Heart right ventricle (tissue), 16 donors: ENCODE results near the gene RPN1. TPM values are rescaled to one million over a fixed set of nuclear protein-coding genes. Genes with fewer than 3 reads are reported as not detected.
A peak's percentile ranks its signal among the peaks of the same experiment; 100 is the strongest.

Source experiments
- ATAC-seq, 8 donors: fragments of 200-7000 bp; cut with Tn5 transposase; one replicate each; pipeline ENCODE4 v1.9.1; 2020; ENCODE audit warnings: mild to moderate bottlenecking in 8 of 8, moderate library complexity in 8 of 8, moderate number of reproducible peaks in 1 of 8
- DNase-seq, 2 donors: peaks; one replicate each; pipeline ENCODE4 v3.0.0-alpha.2; 2020
- H3K27ac ChIP-seq, 10 donors: fragments of 200-600 bp; sonication (generic) in 2 of 10; one replicate each; pipeline versions ENCODE4 v1.5.0 to v1.8.0; 2020 to 2022; ENCODE audit warnings: mild to moderate bottlenecking in 3 of 10
- H3K27me3 ChIP-seq, 7 donors: fragments of 200-600 bp; one replicate each; pipeline ENCODE4 v1.8.0; 2021 to 2022; ENCODE audit warnings: mild to moderate bottlenecking in 2 of 7
- H3K36me3 ChIP-seq, 9 donors: fragments of 200-600 bp; sonication (generic) in 1 of 9; one replicate each; pipeline versions ENCODE4 v1.5.0 to v1.8.0; 2020 to 2022; ENCODE audit warnings: mild to moderate bottlenecking in 2 of 9
- H3K4me1 ChIP-seq, 9 donors: fragments of 200-600 bp; sonication (generic) in 1 of 9; one replicate each; pipeline versions ENCODE4 v1.5.0 to v1.8.0; 2020 to 2022; ENCODE audit warnings: mild to moderate bottlenecking in 4 of 9
- H3K4me3 ChIP-seq, 10 donors: fragments of 200-600 bp; sonication (generic) in 2 of 10; one replicate each; pipeline versions ENCODE4 v1.5.0 to v1.8.0; 2020 to 2022; ENCODE audit warnings: mild to moderate bottlenecking in 7 of 10, moderate library complexity in 2 of 10
- H3K9me3 ChIP-seq, 11 donors: fragments of 200-600 bp in 10 of 11; sonication (generic) in 2 of 11; one replicate each; pipeline versions ENCODE4 v1.5.0 to v1.8.0; 2013 to 2022; ENCODE audit warnings: mild to moderate bottlenecking in 2 of 11, control low read depth in 1 of 11, moderate library complexity in 1 of 11
- CTCF ChIP-seq, 9 donors: fragments of 200-600 bp; sonication (generic) in 2 of 9; IDR thresholded peaks; one replicate each; pipeline versions ENCODE4 v1.5.0 to v1.8.0; 2021 to 2022; ENCODE audit warnings: antibody characterized with exemption in 9 of 9, mild to moderate bottlenecking in 5 of 9, moderate library complexity in 1 of 9
- WGBS, 2 donors: extraction: QIAGEN DNeasy Blood & Tissue Kit; methylation state at CpG; one replicate each; pipeline ENCODE4 v1.1.7; 2013; ENCODE audit warnings: inconsistent platforms in 1 of 2; 5-methylcytosine and 5-hydroxymethylcytosine counted together
- intact Hi-C, 10 donors: fragments of 100-400 bp; cut with DNase I; formaldehyde crosslinking; loops; one replicate each; pipeline versions ENCODE4 v1.11.1 to v1.14.2; 2022
- polyA plus RNA-seq, 2 donors: library from polyadenylated mRNA; stranded (reverse); fragments of 200-250 nt; gene quantifications; one replicate each; pipeline ENCODE4 v1.2.3, GENCODE V29; 2013
- total RNA-seq, 10 donors: library from RNA; stranded (reverse); fragmentation: NEBNext Ultra II Directional in 3 of 10; extraction: Animal tissue kit (Norgen Biotek cat#: 25700) in 3 of 10; gene quantifications; one replicate each; pipeline versions ENCODE4 v1.2.1 to v1.2.4, GENCODE V29; 2021 to 2023
- donor health status: Arrhythmogenic right ventricular cardiomyopathy.
- donor health status: ischemic (EF 13 %, LVEDD 7.1; RV severe dilation, severe dysfunction).
- donor health status: healthy with polysubstance abuse.
- donor health status: DM: no; HTN: yes; CAD: no.
- donor health status: DM: no; HTN: no; CAD: no.
- donor health status: ischemic (EF 25% LVEDD 6.9; RV normal size, moderate dysfunction).
- donor health status: ischemic (EF 25% LVEDD 5.7; RV mildly dilated, moderate dysfunction).
- donor health status: healthy.
- donor health status: DM: yes; HTN: yes; CAD: no.
- donor health status: Ischemic cardiomyopathy.
- donor health status: ischemic (EF 35%, LVEDD 5.7; RV mildly dilated, moderate dysfunction).
- donor health status: nonischemic (EF 11% LVEDD 7.7; RV severe dilation, severe dysfunction).
- donor health status: DM: yes; HTN: yes; CAD: no.
- donor health status: PGD.
- donor health status: ischemic (EF 29% LVEDD 5.4; RV normal size, mild dysfunction).
- donor health status: nonischemic (EF 23%, LVEDD 6.1; RV moderate dilation, normal function).

RPN1 gene
- total and polyA plus RNA-seq, 12 donors: 44.3 to 238 (median 83.6) TPM

DNA sequence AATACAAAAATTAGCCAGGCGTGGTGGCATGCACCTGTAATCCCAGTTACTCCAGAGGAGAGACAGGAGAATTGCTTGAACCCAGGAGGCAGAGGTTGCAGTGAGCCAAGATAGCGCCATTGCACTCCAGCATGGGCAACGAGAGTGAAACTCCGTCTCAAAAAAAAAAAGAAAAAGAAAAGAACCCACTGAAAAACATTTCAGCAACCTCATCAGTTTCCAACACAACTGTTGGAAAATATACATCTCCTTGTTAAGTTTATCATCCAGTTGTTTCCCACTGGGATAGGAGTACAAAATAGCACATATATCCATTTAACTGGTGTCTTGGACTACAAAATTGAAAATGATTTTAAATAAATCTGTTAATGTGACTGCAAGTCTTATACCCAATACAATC lies 2.2 kb downstream of the RPN1 start:
- H3K4me1 ChIP-seq: peaks cover 3 to 34% (median 20%) of the 10 kb centered on the region in 9 donors
- TF ChIP-seq CTCF (IDR thresholded peaks at IDR 0.05): no peak
- ATAC-seq (no peak), DNase-seq (no peak)
- no peaks in the 10 kb centered on the region for H3K9me3 ChIP-seq
- intact Hi-C loops: no loop called here
- peak overlapping the region in 1 of 10 donors; percentile 99 for H3K27ac ChIP-seq
- peaks cover 0 to 25% (median 12%) of the 10 kb centered on the region in 9 donors for H3K36me3 ChIP-seq
- no peaks in the 10 kb centered on the region for H3K27me3 ChIP-seq
- 68 to 70% methylated on average over 4 of the region's 4 CpGs for WGBS, 2 donors
- peak overlapping the region in 6 of 10 donors; percentile 88 to 100 (median 99) for H3K4me3 ChIP-seq

GRCh38 chr3:128647307-128647706 lies 3.3 kb downstream of the RPN1 start:
- ATAC-seq: no peak
- 86 to 88% methylated on average over 3 of the region's 3 CpGs for WGBS, 2 donors

GRCh38 chr3:128634075-128634611 lies 16.5 kb downstream of the RPN1 start:
- ATAC-seq (no peak), DNase-seq (no peak)
- intact Hi-C loops: no loop called here
- Histone ChIP-seq H3K4me1 (peaks cover 0 to 15% (median 10%) of the 10 kb centered on the region in 9 donors), H3K4me3 (no peak overlapping the region), H3K27ac (no peak overlapping the region), H3K36me3 (peaks cover 0 to 97% (median 42%) of the 10 kb centered on the region in 9 donors), H3K27me3 (no peaks in the 10 kb centered on the region), H3K9me3 (no peaks in the 10 kb centered on the region)
- 93% methylated on average over 5 of the region's 5 CpGs for WGBS, 2 donors
- no peak for TF ChIP-seq CTCF (IDR thresholded peaks at IDR 0.05)

More at GRCh38 chr3:128647307-128647706, 3.3 kb downstream of the RPN1 start:
- no peak overlapping the region for H3K4me3 ChIP-seq
- H3K27ac ChIP-seq: no peak overlapping the region
- no peak for DNase-seq
- TF ChIP-seq CTCF (IDR thresholded peaks at IDR 0.05): no peak
- no peaks in the 10 kb centered on the region for H3K27me3 ChIP-seq
- peaks cover 3 to 34% (median 20%) of the 10 kb centered on the region in 9 donors for H3K4me1 ChIP-seq
- intact Hi-C loops: no loop called here
- no peaks in the 10 kb centered on the region for H3K9me3 ChIP-seq
- peaks cover 0 to 36% (median 15%) of the 10 kb centered on the region in 9 donors for H3K36me3 ChIP-seq

GRCh38 chr3:128632301-128632700 lies 18.3 kb downstream of the RPN1 start:
- TF ChIP-seq CTCF (IDR thresholded peaks at IDR 0.05): no peak
- peaks cover 0 to 17% (median 10%) of the 10 kb centered on the region in 9 donors for H3K4me1 ChIP-seq
- no peaks in the 10 kb centered on the region for H3K9me3 ChIP-seq
- H3K27me3 ChIP-seq: no peaks in the 10 kb centered on the region
- no peak overlapping the region for H3K4me3 ChIP-seq
- H3K27ac ChIP-seq: peak overlapping the region in 3 of 10 donors; percentile 5 to 53 (median 40)
- H3K36me3 ChIP-seq: peaks cover 0 to 100% (median 39%) of the 10 kb centered on the region in 9 donors
- intact Hi-C loops: no loop called here
- ATAC-seq (no peak), DNase-seq (no peak)
- WGBS, 2 donors: 96 to 98% methylated on average over 2 of the region's 2 CpGs
